Measurements from ENCODE around the gene SLC2A11.
"Not testable (repeated sequence)": the region's sequence is repeated elsewhere in the genome, so short reads cannot be mapped to it uniquely, and the experiment has no call there.

The SLC2A11 gene

GRCh38 chr22:23913661-23914353 is 56.1 kb downstream of the SLC2A11 start:
- H3K79me2 ChIP-seq (ENCODE audit: control insufficient read depth, insufficient read depth, low read length, poor library complexity): peaks cover 4% of the 10 kb centered on the region
- H3K14ac ChIP-seq (ENCODE audit: low read length): peak overlapping the region; percentile 25
- H2AK5ac ChIP-seq (ENCODE audit: low read length): no peak overlapping the region
- peak overlapping the region; percentile 60 for H3K4me2 ChIP-seq (ENCODE audit: low read length)
- H3K4me1 ChIP-seq (ENCODE audit: control insufficient read depth in 1 of 2, insufficient read depth in 2 of 2, low read length in 2 of 2): peaks cover 0 to 4% of the 10 kb centered on the region in 2 experiments
- peaks cover 1% of the 10 kb centered on the region for H3K9me3 ChIP-seq (ENCODE audit: insufficient read depth, low read depth, low read length)
- no peak overlapping the region for H2BK12ac ChIP-seq (ENCODE audit: low read length)
- no peaks in the 10 kb centered on the region for H3K27me3 ChIP-seq (ENCODE audit: insufficient read depth, low read length)
- WGBS (ENCODE audit: extremely low coverage, insufficient coverage, insufficient read length): no CpG with 5 or more reads among the region's 44 CpGs
- H3K4me3 ChIP-seq (ENCODE audit: low read depth, low read length): peak overlapping the region; percentile 71
- peak overlapping the region; percentile 34 for H2AFZ ChIP-seq (ENCODE audit: insufficient read depth, low read length, poor library complexity)
- peak overlapping the region; percentile 10 for H4K12ac ChIP-seq (ENCODE audit: low read depth, low read length)
- peak overlapping the region; percentile 69 for H4K8ac ChIP-seq (ENCODE audit: low read depth, low read length)
- peak overlapping the region; percentile 10 for H2BK5ac ChIP-seq (ENCODE audit: low read depth, low read length, poor library complexity)
- H2BK120ac ChIP-seq (ENCODE audit: insufficient read depth, low read length, poor library complexity): peak overlapping the region; percentile 52
- H3K9ac ChIP-seq (ENCODE audit: low read length): peak overlapping the region; percentile 25
- peak overlapping the region; percentile 43 for H3K27ac ChIP-seq (ENCODE audit: low read depth, low read length)
- no peak overlapping the region for H3K23ac ChIP-seq (ENCODE audit: low read length)
- no peaks in the 10 kb centered on the region for H3K36me3 ChIP-seq (ENCODE audit: control insufficient read depth in 1 of 2, insufficient read depth in 2 of 2, low read length in 2 of 2)
- no peak overlapping the region for H3K4ac ChIP-seq (ENCODE audit: low read depth, low read length)
- peak; percentile 81 to 98 for DNase-seq
- H4K91ac ChIP-seq (ENCODE audit: low read depth, low read length): peak overlapping the region; percentile 61
- H3K18ac ChIP-seq (ENCODE audit: low read length): peak overlapping the region; percentile 4
- peaks cover 3% of the 10 kb centered on the region for H3K79me1 ChIP-seq (ENCODE audit: low read length)

- no peak overlapping the region for H3K9ac ChIP-seq (ENCODE audit: low read length)
- no peak overlapping the region for H3K18ac ChIP-seq (ENCODE audit: low read length)
- no peak overlapping the region for H3K4me3 ChIP-seq (ENCODE audit: low read depth, low read length)
- H4K8ac ChIP-seq (ENCODE audit: low read depth, low read length): no peak overlapping the region
- H2BK120ac ChIP-seq (ENCODE audit: insufficient read depth, low read length, poor library complexity): no peak overlapping the region
- peaks cover 1% of the 10 kb centered on the region for H3K9me3 ChIP-seq (ENCODE audit: insufficient read depth, low read depth, low read length)
- no peak overlapping the region for H2BK5ac ChIP-seq (ENCODE audit: low read depth, low read length, poor library complexity)
- no peak overlapping the region for H3K23ac ChIP-seq (ENCODE audit: low read length)
- peaks cover 0 to 9% of the 10 kb centered on the region in 2 experiments for H3K4me1 ChIP-seq (ENCODE audit: control insufficient read depth in 1 of 2, insufficient read depth in 2 of 2, low read length in 2 of 2)
- peaks cover 6% of the 10 kb centered on the region for H3K79me2 ChIP-seq (ENCODE audit: control insufficient read depth, insufficient read depth, low read length, poor library complexity)
- no peak overlapping the region for H4K12ac ChIP-seq (ENCODE audit: low read depth, low read length)
- H2AK5ac ChIP-seq (ENCODE audit: low read length): no peak overlapping the region
- no peak for DNase-seq
- H3K4me2 ChIP-seq (ENCODE audit: low read length): no peak overlapping the region
- peak overlapping the region; percentile 9 for H4K91ac ChIP-seq (ENCODE audit: low read depth, low read length)
- no peak overlapping the region for H3K27ac ChIP-seq (ENCODE audit: low read depth, low read length)
- WGBS (ENCODE audit: extremely low coverage, insufficient coverage, insufficient read length): no CpG with 5 or more reads among the region's 3 CpGs
- no peak overlapping the region for H2BK12ac ChIP-seq (ENCODE audit: low read length)
- H2AFZ ChIP-seq (ENCODE audit: insufficient read depth, low read length, poor library complexity): no peak overlapping the region
- no peak overlapping the region for H3K14ac ChIP-seq (ENCODE audit: low read length)
- H3K79me1 ChIP-seq (ENCODE audit: low read length): peaks cover 6% of the 10 kb centered on the region
- H3K36me3 ChIP-seq (ENCODE audit: control insufficient read depth in 1 of 2, insufficient read depth in 2 of 2, low read length in 2 of 2): no peaks in the 10 kb centered on the region
- H3K27me3 ChIP-seq (ENCODE audit: insufficient read depth, low read length): no peaks in the 10 kb centered on the region
- H3K4ac ChIP-seq (ENCODE audit: low read depth, low read length): no peak overlapping the region
Observed at GRCh38 chr22:23915290-23915689, 57.6 kb downstream of the SLC2A11 start.

DNA sequence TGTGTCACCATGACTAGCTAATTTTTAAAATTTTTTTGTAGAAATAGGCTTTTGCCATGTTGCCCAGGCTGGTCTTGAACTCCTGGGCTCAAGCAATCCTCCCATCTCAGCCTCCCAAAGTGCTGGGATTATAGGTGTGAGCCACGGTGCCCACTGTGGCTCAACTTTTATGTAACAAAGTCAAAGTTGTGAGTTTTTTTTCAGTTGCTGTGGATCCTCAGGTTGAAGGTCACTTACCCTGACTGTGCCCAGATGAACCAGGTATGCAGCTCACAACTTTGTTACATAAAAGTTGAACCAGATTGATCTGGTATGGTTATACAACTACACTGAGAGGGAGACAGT is 62.6 kb downstream of the SLC2A11 start:
- H2AFZ ChIP-seq (ENCODE audit: insufficient read depth, low read length, poor library complexity); H3K4me1 ChIP-seq (ENCODE audit: control insufficient read depth in 1 of 2, insufficient read depth in 2 of 2, low read length in 2 of 2); H3K4me3 ChIP-seq (ENCODE audit: low read depth, low read length); H4K8ac ChIP-seq (ENCODE audit: low read depth, low read length); H3K79me2 ChIP-seq (ENCODE audit: control insufficient read depth, insufficient read depth, low read length, poor library complexity); H3K27me3 ChIP-seq (ENCODE audit: insufficient read depth, low read length); H3K9me3 ChIP-seq (ENCODE audit: insufficient read depth, low read depth, low read length); H3K79me1 ChIP-seq (ENCODE audit: low read length); H3K4ac ChIP-seq (ENCODE audit: low read depth, low read length); H3K23ac ChIP-seq (ENCODE audit: low read length); DNase-seq; H2AK5ac ChIP-seq (ENCODE audit: low read length); H3K4me2 ChIP-seq (ENCODE audit: low read length); H3K18ac ChIP-seq (ENCODE audit: low read length); H4K12ac ChIP-seq (ENCODE audit: low read depth, low read length); H3K9ac ChIP-seq (ENCODE audit: low read length); H3K36me3 ChIP-seq (ENCODE audit: control insufficient read depth in 1 of 2, insufficient read depth in 2 of 2, low read length in 2 of 2): not testable (repeated sequence)
- H2BK5ac ChIP-seq (ENCODE audit: low read depth, low read length, poor library complexity): peak overlapping the region; percentile 64
- peak overlapping the region; percentile 95 for H2BK12ac ChIP-seq (ENCODE audit: low read length)
- H4K91ac ChIP-seq (ENCODE audit: low read depth, low read length): peak overlapping the region; percentile 10
- WGBS (ENCODE audit: extremely low coverage, insufficient coverage, insufficient read length): no CpG with 5 or more reads among the region's 1 CpG
- peak overlapping the region; percentile 81 for H3K27ac ChIP-seq (ENCODE audit: low read depth, low read length)
- H3K14ac ChIP-seq (ENCODE audit: low read length): peak overlapping the region; percentile 87
- H2BK120ac ChIP-seq (ENCODE audit: insufficient read depth, low read length, poor library complexity): peak overlapping the region; percentile 95

DNA sequence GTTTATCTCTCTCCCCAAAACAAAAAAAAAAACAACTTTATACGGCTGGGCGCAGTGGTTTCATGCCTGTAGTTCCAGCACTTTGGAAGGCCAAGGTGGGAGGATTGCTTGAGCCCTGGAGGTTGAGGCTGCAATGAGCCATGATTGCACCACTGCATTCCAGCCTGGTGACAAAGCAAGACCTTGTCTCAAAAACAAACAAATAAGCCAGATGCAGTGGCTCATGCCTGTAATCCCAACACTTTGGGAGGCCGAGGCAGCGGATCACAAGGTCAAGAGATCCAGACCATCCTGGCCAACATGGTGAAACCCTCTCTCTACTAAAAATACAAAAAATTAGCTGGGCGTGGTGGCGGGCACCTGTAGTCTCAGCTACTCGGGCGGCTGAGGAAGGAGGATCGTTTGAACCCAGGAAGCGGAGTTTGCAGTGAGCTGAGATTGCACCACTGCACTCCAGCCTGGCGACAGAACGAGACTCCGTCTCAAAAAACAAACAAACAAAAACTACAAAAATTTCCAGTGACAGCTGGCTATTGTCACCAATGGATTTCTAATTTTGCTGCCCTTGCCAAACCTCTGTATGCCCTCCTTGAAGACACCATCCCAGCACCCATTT is 64.0 kb downstream of the SLC2A11 start:
- not testable (repeated sequence) for H2BK5ac ChIP-seq (ENCODE audit: low read depth, low read length, poor library complexity); H2BK12ac ChIP-seq (ENCODE audit: low read length); H2AFZ ChIP-seq (ENCODE audit: insufficient read depth, low read length, poor library complexity); H2BK120ac ChIP-seq (ENCODE audit: insufficient read depth, low read length, poor library complexity); H3K79me1 ChIP-seq (ENCODE audit: low read length); H3K9me3 ChIP-seq (ENCODE audit: insufficient read depth, low read depth, low read length); H4K12ac ChIP-seq (ENCODE audit: low read depth, low read length); H4K8ac ChIP-seq (ENCODE audit: low read depth, low read length); H4K91ac ChIP-seq (ENCODE audit: low read depth, low read length); H3K4me2 ChIP-seq (ENCODE audit: low read length); H3K4me3 ChIP-seq (ENCODE audit: low read depth, low read length); H3K79me2 ChIP-seq (ENCODE audit: control insufficient read depth, insufficient read depth, low read length, poor library complexity); H3K23ac ChIP-seq (ENCODE audit: low read length); H3K4ac ChIP-seq (ENCODE audit: low read depth, low read length); H3K9ac ChIP-seq (ENCODE audit: low read length); H3K4me1 ChIP-seq (ENCODE audit: control insufficient read depth in 1 of 2, insufficient read depth in 2 of 2, low read length in 2 of 2); H3K14ac ChIP-seq (ENCODE audit: low read length); H2AK5ac ChIP-seq (ENCODE audit: low read length); H3K18ac ChIP-seq (ENCODE audit: low read length); H3K27me3 ChIP-seq (ENCODE audit: insufficient read depth, low read length)
- Histone ChIP-seq H3K27ac (ENCODE audit: low read depth, low read length) (peak overlapping the region; percentile 30), H3K36me3 (ENCODE audit: control insufficient read depth in 1 of 2, insufficient read depth in 2 of 2, low read length in 2 of 2) (peaks cover 4 to 12% of the 10 kb centered on the region in 2 experiments)
- no CpG with 5 or more reads among the region's 13 CpGs for WGBS (ENCODE audit: extremely low coverage, insufficient coverage, insufficient read length)
- peak; percentile 78 to 90 for DNase-seq
